SK-N-SH treated with all-trans-retinoic acid at 6 μM for 48 hours (cell line): ENCODE data around the gene KCNC4.

Experiments used
- ATAC-seq: fragments of 200-7000 bp; cut with Tn5 transposase; 3 replicates; pipeline ENCODE4 v1.9.1; 2020; ENCODE audit warnings: mild to moderate bottlenecking, moderate library complexity
- ARNTL ChIP-seq: fragments of 450-650 bp; formaldehyde crosslinking; IDR thresholded peaks from 2 replicates; pipeline ENCODE4 v1.5.0; 2020; ENCODE audit warnings: low read depth, mild to moderate bottlenecking, moderate library complexity, borderline replicate concordance
- BACH2 ChIP-seq: fragments of 250-450 bp; sonication (Bioruptor Pico); IDR thresholded peaks from 2 replicates; pipeline ENCODE4 v1.9.0; 2021; ENCODE audit warnings: mild to moderate bottlenecking, borderline replicate concordance
- CSDC2 ChIP-seq: fragments of 250-450 bp; sonication (Bioruptor Pico); IDR thresholded peaks from 2 replicates; pipeline ENCODE4 v1.5.0; 2020; ENCODE audit warnings: mild to moderate bottlenecking, moderate library complexity
- ESRRG ChIP-seq: fragments of 250-450 bp; sonication (Bioruptor Pico); IDR thresholded peaks from 2 replicates; pipeline ENCODE4 v1.6.1; 2021; ENCODE audit warnings: mild to moderate bottlenecking
- GLIS3 ChIP-seq: fragments of 250-450 bp; sonication (Bioruptor Pico); IDR thresholded peaks from 2 replicates; pipeline ENCODE4 v1.5.0; 2020; ENCODE audit warnings: mild to moderate bottlenecking, moderate library complexity
- ISL1 ChIP-seq: fragments of 250-450 bp; sonication (Bioruptor Pico); IDR thresholded peaks from 2 replicates; pipeline ENCODE4 v2.1.2; 2022; ENCODE audit warnings: mild to moderate bottlenecking, moderate library complexity
- OSR1 ChIP-seq: fragments of 250-450 bp; sonication (Bioruptor Pico); IDR thresholded peaks from 2 replicates; pipeline ENCODE4 v1.8.0; 2022; ENCODE audit warnings: moderate library complexity, mild to moderate bottlenecking, inconsistent platforms
- PPARA ChIP-seq: fragments of 250-450 bp; sonication (Bioruptor Pico); IDR thresholded peaks from 2 replicates; pipeline ENCODE4 v1.5.0; 2020; ENCODE audit warnings: mild to moderate bottlenecking, borderline replicate concordance
- RARB ChIP-seq: fragments of 250-450 bp; sonication (Bioruptor Pico); IDR thresholded peaks from 2 replicates; pipeline ENCODE4 v1.8.0; 2021; ENCODE audit warnings: mild to moderate bottlenecking, moderate library complexity
- SNAI2 ChIP-seq: fragments of 250-450 bp; sonication (Bioruptor Pico); IDR thresholded peaks from 2 replicates; pipeline ENCODE4 v1.5.0; 2020; ENCODE audit warnings: mild to moderate bottlenecking, moderate library complexity
- TCF4 ChIP-seq: fragments of 250-450 bp; sonication (Bioruptor Pico); IDR thresholded peaks from 2 replicates; pipeline ENCODE4 v1.8.0; 2021; ENCODE audit warnings: mild to moderate bottlenecking, moderate library complexity, borderline replicate concordance
- TOX ChIP-seq: fragments of 250-450 bp; sonication (Bioruptor Pico); IDR thresholded peaks from 2 replicates; pipeline ENCODE4 v1.8.0; 2021; ENCODE audit warnings: mild to moderate bottlenecking, moderate library complexity, borderline replicate concordance
- ZC3H10 ChIP-seq: fragments of 250-450 bp; sonication (Bioruptor Pico); IDR thresholded peaks from 2 replicates; pipeline ENCODE4 v1.5.1; 2021; ENCODE audit warnings: mild to moderate bottlenecking, moderate library complexity
- ZFP3 ChIP-seq: fragments of 250-450 bp; sonication (Bioruptor Pico); IDR thresholded peaks from 2 replicates; pipeline ENCODE4 v1.5.0; 2020; ENCODE audit warnings: mild to moderate bottlenecking, moderate library complexity
- ZFP30 ChIP-seq: fragments of 450-650 bp; formaldehyde crosslinking; IDR thresholded peaks from 2 replicates; pipeline ENCODE4 v1.5.0; 2022; ENCODE audit warnings: mild to moderate bottlenecking, moderate library complexity
- ZNF565 ChIP-seq: fragments of 450-650 bp; formaldehyde crosslinking; conservative IDR thresholded peaks from 2 replicates; pipeline ENCODE4 v1.5.0; 2020; ENCODE audit warnings: low read depth, mild to moderate bottlenecking, moderate library complexity
- ZNF70 ChIP-seq: fragments of 450-650 bp; formaldehyde crosslinking; IDR thresholded peaks from 2 replicates; pipeline ENCODE4 v1.5.0; 2020; ENCODE audit warnings: mild to moderate bottlenecking, moderate library complexity
- ZNF8 ChIP-seq: fragments of 450-650 bp; formaldehyde crosslinking; IDR thresholded peaks from 2 replicates; pipeline ENCODE4 v1.5.0; 2020; ENCODE audit warnings: mild to moderate bottlenecking, moderate library complexity
- TF ChIP-seq, protein P1 (sequence below): fragments of 250-450 bp; sonication (Bioruptor Pico); IDR thresholded peaks from 2 replicates; pipeline ENCODE4 v1.5.1; 2021; ENCODE audit warnings: mild to moderate bottlenecking, moderate library complexity
- TF ChIP-seq, protein P2 (sequence below): fragments of 250-450 bp; sonication (Bioruptor Pico); IDR thresholded peaks from 2 replicates; pipeline ENCODE4 v1.5.0; 2020; ENCODE audit warnings: mild to moderate bottlenecking, moderate library complexity
- TF ChIP-seq, protein P3 (sequence below): fragments of 250-450 bp; sonication (Bioruptor Pico); IDR thresholded peaks from 2 replicates; pipeline ENCODE4 v1.8.0; 2021; ENCODE audit warnings: low read depth, mild to moderate bottlenecking, moderate library complexity, borderline replicate concordance
- TF ChIP-seq, protein P4 (sequence below): fragments of 250-450 bp; sonication (Bioruptor Pico); IDR thresholded peaks from 2 replicates; pipeline ENCODE4 v1.8.0; 2020; ENCODE audit warnings: mild to moderate bottlenecking, moderate library complexity, borderline replicate concordance

Gene KCNC4

DNA sequence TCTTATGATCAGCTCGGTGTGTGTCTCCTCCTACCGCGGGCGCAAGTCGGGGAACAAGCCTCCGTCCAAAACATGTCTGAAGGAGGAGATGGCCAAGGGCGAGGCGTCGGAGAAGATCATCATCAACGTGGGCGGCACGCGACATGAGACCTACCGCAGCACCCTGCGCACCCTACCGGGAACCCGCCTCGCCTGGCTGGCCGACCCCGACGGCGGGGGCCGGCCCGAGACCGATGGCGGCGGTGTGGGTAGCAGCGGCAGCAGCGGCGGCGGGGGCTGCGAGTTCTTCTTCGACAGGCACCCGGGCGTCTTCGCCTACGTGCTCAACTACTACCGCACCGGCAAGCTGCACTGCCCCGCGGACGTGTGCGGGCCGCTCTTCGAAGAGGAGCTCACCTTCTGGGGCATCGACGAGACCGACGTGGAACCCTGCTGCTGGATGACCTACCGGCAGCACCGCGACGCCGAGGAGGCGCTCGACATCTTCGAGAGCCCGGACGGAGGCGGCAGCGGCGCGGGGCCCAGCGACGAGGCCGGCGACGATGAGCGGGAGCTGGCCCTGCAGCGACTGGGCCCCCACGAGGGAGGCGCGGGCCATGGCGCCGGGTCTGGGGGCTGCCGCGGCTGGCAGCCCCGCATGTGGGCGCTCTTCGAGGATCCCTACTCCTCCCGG is 1.5 kb downstream of the KCNC4 start:
- no peak for ATAC-seq
- TF ChIP-seq ZFP3 (CRISPR knock-in tag) = no peak
- no peak for TF ChIP-seq OSR1
- TF ChIP-seq SNAI2 = no peak
- TF ChIP-seq, protein P1, sequence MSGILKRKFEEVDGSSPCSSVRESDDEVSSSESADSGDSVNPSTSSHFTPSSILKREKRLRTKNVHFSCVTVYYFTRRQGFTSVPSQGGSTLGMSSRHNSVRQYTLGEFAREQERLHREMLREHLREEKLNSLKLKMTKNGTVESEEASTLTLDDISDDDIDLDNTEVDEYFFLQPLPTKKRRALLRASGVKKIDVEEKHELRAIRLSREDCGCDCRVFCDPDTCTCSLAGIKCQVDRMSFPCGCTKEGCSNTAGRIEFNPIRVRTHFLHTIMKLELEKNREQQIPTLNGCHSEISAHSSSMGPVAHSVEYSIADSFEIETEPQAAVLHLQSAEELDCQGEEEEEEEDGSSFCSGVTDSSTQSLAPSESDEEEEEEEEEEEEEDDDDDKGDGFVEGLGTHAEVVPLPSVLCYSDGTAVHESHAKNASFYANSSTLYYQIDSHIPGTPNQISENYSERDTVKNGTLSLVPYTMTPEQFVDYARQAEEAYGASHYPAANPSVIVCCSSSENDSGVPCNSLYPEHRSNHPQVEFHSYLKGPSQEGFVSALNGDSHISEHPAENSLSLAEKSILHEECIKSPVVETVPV = no peak
- TF ChIP-seq RARB (CRISPR knock-in tag) = no peak
- TF ChIP-seq BACH2 (CRISPR knock-in tag) = no peak
- TF ChIP-seq, protein P2, sequence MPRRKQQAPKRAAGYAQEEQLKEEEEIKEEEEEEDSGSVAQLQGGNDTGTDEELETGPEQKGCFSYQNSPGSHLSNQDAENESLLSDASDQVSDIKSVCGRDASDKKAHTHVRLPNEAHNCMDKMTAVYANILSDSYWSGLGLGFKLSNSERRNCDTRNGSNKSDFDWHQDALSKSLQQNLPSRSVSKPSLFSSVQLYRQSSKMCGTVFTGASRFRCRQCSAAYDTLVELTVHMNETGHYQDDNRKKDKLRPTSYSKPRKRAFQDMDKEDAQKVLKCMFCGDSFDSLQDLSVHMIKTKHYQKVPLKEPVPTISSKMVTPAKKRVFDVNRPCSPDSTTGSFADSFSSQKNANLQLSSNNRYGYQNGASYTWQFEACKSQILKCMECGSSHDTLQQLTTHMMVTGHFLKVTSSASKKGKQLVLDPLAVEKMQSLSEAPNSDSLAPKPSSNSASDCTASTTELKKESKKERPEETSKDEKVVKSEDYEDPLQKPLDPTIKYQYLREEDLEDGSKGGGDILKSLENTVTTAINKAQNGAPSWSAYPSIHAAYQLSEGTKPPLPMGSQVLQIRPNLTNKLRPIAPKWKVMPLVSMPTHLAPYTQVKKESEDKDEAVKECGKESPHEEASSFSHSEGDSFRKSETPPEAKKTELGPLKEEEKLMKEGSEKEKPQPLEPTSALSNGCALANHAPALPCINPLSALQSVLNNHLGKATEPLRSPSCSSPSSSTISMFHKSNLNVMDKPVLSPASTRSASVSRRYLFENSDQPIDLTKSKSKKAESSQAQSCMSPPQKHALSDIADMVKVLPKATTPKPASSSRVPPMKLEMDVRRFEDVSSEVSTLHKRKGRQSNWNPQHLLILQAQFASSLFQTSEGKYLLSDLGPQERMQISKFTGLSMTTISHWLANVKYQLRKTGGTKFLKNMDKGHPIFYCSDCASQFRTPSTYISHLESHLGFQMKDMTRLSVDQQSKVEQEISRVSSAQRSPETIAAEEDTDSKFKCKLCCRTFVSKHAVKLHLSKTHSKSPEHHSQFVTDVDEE (CRISPR knock-in tag) = no peak
- TF ChIP-seq ZNF8 (CRISPR knock-in tag) = no peak
- TF ChIP-seq ZNF70 (CRISPR knock-in tag) = no peak
- no peak for TF ChIP-seq GLIS3 (CRISPR knock-in tag)
- TF ChIP-seq ARNTL (CRISPR knock-in tag) = no peak
- TF ChIP-seq, all 23 proteins: peak for 0

DNA sequence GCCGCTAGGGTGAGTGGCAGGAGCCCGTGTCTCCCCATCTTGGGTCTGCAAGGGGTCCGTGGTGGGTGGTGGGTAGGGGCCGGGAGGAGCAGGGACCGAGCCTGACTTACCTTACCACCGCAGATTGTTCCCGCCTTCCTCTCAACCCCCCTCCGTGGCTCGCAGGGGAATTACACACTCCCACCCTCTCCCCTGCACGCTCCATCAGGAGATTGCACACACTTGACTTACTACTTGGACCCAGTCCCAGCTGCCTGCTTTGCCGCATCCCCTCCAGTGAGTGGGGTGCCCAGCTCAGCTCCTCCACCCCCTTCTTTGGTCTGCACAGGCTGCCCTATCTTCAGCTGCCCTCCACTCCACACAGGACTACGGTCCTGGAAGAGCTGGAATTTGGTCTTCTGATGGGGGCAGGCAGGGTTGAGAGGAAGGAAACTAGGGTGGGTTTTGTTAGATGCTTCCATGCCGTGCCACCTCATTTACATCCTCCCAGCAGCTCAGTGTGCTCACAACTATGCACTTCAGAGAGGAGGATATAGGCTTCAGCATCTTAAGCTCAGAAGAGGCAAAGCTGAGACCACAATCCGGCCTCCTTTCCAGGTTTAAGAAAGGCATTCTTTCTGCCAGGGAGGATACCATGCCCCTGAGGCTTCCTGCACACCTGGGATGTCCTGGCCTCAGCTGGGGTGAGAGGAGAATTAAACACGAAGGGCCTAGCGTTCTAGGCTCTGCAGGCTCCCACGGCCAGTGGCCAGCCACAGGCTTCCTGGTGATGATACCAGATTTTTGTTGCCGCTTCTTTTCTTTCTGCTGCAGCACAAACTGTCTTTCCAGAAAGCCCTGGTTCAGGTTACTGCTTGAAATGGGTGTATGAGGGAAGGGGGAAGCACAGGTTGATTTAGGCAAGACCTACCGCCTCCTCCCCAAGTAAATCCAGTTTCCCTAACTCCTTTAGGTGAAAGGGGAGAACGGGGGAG is 2.3 kb downstream of the KCNC4 start:
- ATAC-seq = no peak
- TF ChIP-seq ZNF70 (CRISPR knock-in tag) = no peak
- no peak for TF ChIP-seq ZNF565
- no peak for TF ChIP-seq TOX (CRISPR knock-in tag)
- TF ChIP-seq ISL1 = no peak
- no peak for TF ChIP-seq OSR1
- no peak for TF ChIP-seq SNAI2
- TF ChIP-seq ZNF8 (CRISPR knock-in tag) = no peak
- TF ChIP-seq, protein P3, sequence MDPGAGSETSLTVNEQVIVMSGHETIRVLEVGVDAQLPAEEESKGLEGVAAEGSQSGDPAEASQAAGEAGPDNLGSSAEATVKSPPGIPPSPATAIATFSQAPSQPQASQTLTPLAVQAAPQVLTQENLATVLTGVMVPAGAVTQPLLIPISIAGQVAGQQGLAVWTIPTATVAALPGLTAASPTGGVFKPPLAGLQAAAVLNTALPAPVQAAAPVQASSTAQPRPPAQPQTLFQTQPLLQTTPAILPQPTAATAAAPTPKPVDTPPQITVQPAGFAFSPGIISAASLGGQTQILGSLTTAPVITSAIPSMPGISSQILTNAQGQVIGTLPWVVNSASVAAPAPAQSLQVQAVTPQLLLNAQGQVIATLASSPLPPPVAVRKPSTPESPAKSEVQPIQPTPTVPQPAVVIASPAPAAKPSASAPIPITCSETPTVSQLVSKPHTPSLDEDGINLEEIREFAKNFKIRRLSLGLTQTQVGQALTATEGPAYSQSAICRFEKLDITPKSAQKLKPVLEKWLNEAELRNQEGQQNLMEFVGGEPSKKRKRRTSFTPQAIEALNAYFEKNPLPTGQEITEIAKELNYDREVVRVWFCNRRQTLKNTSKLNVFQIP (CRISPR knock-in tag) = no peak

DNA sequence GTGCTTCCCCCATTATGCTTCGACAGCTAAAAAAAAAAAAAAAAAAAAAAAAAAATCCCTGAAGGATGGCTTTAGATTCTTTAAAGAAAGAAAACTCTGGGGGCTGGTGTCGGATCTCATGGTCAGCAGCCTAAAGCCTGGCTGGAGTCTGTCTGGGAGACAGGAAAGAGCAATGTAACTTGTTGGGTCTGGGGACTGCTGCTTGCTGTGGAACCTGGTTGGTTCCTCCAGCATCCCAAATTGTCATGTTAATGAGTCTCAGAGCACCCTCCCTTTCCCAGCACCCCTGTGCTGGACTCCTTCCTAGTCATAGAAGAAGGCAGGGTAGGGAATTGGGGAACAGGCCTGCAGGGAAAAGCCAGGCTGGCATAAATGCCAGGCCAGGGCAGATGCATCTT is 3.0 kb downstream of the KCNC4 start:
- ATAC-seq = no peak
- TF ChIP-seq TOX (CRISPR knock-in tag) (no peak), ESRRG (CRISPR knock-in tag) (no peak), ZFP3 (CRISPR knock-in tag) (no peak), SNAI2 (no peak), TCF4 (CRISPR knock-in tag) (no peak), ARNTL (CRISPR knock-in tag) (no peak), ZFP30 (no peak), OSR1 (no peak), ZNF565 (no peak), RARB (CRISPR knock-in tag) (no peak), CSDC2 (CRISPR knock-in tag) (no peak), ZC3H10 (no peak), ZNF8 (CRISPR knock-in tag) (no peak), PPARA (no peak)
- TF ChIP-seq, protein P4, sequence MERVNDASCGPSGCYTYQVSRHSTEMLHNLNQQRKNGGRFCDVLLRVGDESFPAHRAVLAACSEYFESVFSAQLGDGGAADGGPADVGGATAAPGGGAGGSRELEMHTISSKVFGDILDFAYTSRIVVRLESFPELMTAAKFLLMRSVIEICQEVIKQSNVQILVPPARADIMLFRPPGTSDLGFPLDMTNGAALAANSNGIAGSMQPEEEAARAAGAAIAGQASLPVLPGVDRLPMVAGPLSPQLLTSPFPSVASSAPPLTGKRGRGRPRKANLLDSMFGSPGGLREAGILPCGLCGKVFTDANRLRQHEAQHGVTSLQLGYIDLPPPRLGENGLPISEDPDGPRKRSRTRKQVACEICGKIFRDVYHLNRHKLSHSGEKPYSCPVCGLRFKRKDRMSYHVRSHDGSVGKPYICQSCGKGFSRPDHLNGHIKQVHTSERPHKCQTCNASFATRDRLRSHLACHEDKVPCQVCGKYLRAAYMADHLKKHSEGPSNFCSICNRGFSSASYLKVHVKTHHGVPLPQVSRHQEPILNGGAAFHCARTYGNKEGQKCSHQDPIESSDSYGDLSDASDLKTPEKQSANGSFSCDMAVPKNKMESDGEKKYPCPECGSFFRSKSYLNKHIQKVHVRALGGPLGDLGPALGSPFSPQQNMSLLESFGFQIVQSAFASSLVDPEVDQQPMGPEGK = no peak
- TF ChIP-seq, protein P3 (CRISPR knock-in tag) = no peak
- TF ChIP-seq, protein P2 (CRISPR knock-in tag) = no peak
